ENCODE data around the gene PCDH9.

GRCh38 chr13:66264971-66265370, 965.2 kb downstream of the PCDH9 start:
- TF ChIP-seq CTCF (IDR thresholded peaks at IDR 0.05) (no peak), POLR2A (IDR thresholded peaks at IDR 0.05) (no peak)

All from right lobe of liver (tissue), 4 donors.